BE2C (cell line): ENCODE results near the gene TGM2.
A peak's percentile ranks its signal among the peaks of the same experiment; 100 is the strongest.

Experiments
- DNase-seq: peaks from one replicate; pipeline ENCODE4 v3.0.0-alpha.2; 2020
- H3K27me3 ChIP-seq: fragments of 250-450 bp; sonication (Bioruptor Pico); 2 replicates; pipeline ENCODE4 v1.5.1; 2020; ENCODE audit warnings: mild to moderate bottlenecking
- H3K36me3 ChIP-seq: fragments of 250-450 bp; sonication (Bioruptor Pico); 2 replicates; pipeline ENCODE4 v1.5.1; 2020; ENCODE audit warnings: mild to moderate bottlenecking
- H3K4me1 ChIP-seq: fragments of 250-450 bp; sonication (Bioruptor Pico); 2 replicates; pipeline ENCODE4 v1.5.1; 2020
- H3K4me3 ChIP-seq: 2 replicates; pipeline ENCODE4 v1.5.1; 2011; ENCODE audit warnings: low read depth, low read length
- H3K9me3 ChIP-seq: fragments of 250-450 bp; sonication (Bioruptor Pico); 2 replicates; pipeline ENCODE4 v1.5.1; 2020
- CTCF ChIP-seq: IDR thresholded peaks from 2 replicates; pipeline ENCODE4 v1.5.1; 2012; ENCODE audit warnings: mild to moderate bottlenecking, low read depth, low read length

TGM2 gene

GRCh38 chr20:38191654-38192053 lies 26.6 kb upstream of the TGM2 start:
- no peaks in the 10 kb centered on the region for H3K36me3 ChIP-seq
- TF ChIP-seq CTCF: no peak
- H3K4me1 ChIP-seq: no peaks in the 10 kb centered on the region
- no peak overlapping the region for H3K4me3 ChIP-seq
- no peaks in the 10 kb centered on the region for H3K27me3 ChIP-seq
- DNase-seq: no peak
- no peaks in the 10 kb centered on the region for H3K9me3 ChIP-seq

GRCh38 chr20:38190936-38191371 lies 25.9 kb upstream of the TGM2 start:
- TF ChIP-seq CTCF: no peak
- H3K27me3 ChIP-seq: no peaks in the 10 kb centered on the region
- H3K9me3 ChIP-seq: no peaks in the 10 kb centered on the region
- H3K4me3 ChIP-seq: no peak overlapping the region
- DNase-seq: peak; percentile 60
- H3K36me3 ChIP-seq: no peaks in the 10 kb centered on the region
- H3K4me1 ChIP-seq: no peaks in the 10 kb centered on the region

GRCh38 chr20:38190166-38190565 lies 25.1 kb upstream of the TGM2 start:
- Histone ChIP-seq H3K4me3 (no peak overlapping the region), H3K4me1 (no peaks in the 10 kb centered on the region), H3K9me3 (no peaks in the 10 kb centered on the region), H3K27me3 (no peaks in the 10 kb centered on the region), H3K36me3 (no peaks in the 10 kb centered on the region)
- DNase-seq: no peak
- TF ChIP-seq CTCF: no peak

- TF ChIP-seq CTCF: peak; percentile 25
- no peaks in the 10 kb centered on the region for H3K9me3 ChIP-seq
- H3K27me3 ChIP-seq: no peaks in the 10 kb centered on the region
- no peaks in the 10 kb centered on the region for H3K36me3 ChIP-seq
- peaks cover 3% of the 10 kb centered on the region; the same call in 1 of the 2 replicates for H3K4me1 ChIP-seq
- no peak overlapping the region for H3K4me3 ChIP-seq
- no peak for DNase-seq
These were observed 22.4 kb upstream of the TGM2 start for GRCh38 chr20:38187517-38187916.

GRCh38 chr20:38186788-38187221 lies 21.7 kb upstream of the TGM2 start:
- no peak for DNase-seq
- Histone ChIP-seq H3K36me3 (no peaks in the 10 kb centered on the region), H3K27me3 (no peaks in the 10 kb centered on the region), H3K4me3 (no peak overlapping the region), H3K4me1 (peaks cover 3% of the 10 kb centered on the region; the same call in 1 of the 2 replicates), H3K9me3 (no peaks in the 10 kb centered on the region)
- TF ChIP-seq CTCF: no peak

GRCh38 chr20:38184101-38184500 lies 19.0 kb upstream of the TGM2 start:
- no peak overlapping the region for H3K4me3 ChIP-seq
- no peaks in the 10 kb centered on the region for H3K9me3 ChIP-seq
- H3K36me3 ChIP-seq: no peaks in the 10 kb centered on the region
- no peak for TF ChIP-seq CTCF
- H3K27me3 ChIP-seq: no peaks in the 10 kb centered on the region
- DNase-seq: no peak
- H3K4me1 ChIP-seq: peaks cover 3% of the 10 kb centered on the region; the same call in 1 of the 2 replicates
